Measurements from ENCODE around the gene MICA. TPM values are rescaled to one million over a fixed set of nuclear protein-coding genes. Genes with fewer than 3 reads are reported as not detected.
A peak's percentile ranks its signal among the peaks of the same experiment; 100 is the strongest.

Gene MICA
- total and polyA plus RNA-seq, 9 of the 15 experiments (the other 6 are each of a cell fraction or from before 2014, with no cell fraction given), result 11.8 to 24.6 (median 16.7) TPM

- no peak for TF ChIP-seq FOXP4 (CRISPR knock-in tag; IDR thresholded peaks at IDR 0.05; ENCODE audit: borderline replicate concordance)
- 0 out of 2 replicates have a peak, but pooled peaks have one; percentile 41 for TF ChIP-seq LCOR (CRISPR knock-in tag; IDR thresholded peaks at IDR 0.05)
- no peak for TF ChIP-seq ZNF75A (CRISPR knock-in tag; IDR thresholded peaks at IDR 0.05)
- no peak for TF ChIP-seq ZSCAN29 (IDR thresholded peaks at IDR 0.05)
- peak; percentile 77 for TF ChIP-seq DEAF1 (CRISPR knock-in tag; IDR thresholded peaks at IDR 0.05)
- TF ChIP-seq ZBTB7A (IDR thresholded peaks at IDR 0.05; ENCODE audit: borderline replicate concordance, control insufficient read depth, low read depth, low read length), result peak; percentile 82
- no peak for TF ChIP-seq SNAPC5 (CRISPR knock-in tag; IDR thresholded peaks at IDR 0.05)
- TF ChIP-seq RB1 (IDR thresholded peaks at IDR 0.05; ENCODE audit: low read depth), result peak; percentile 83; the same call in 1 of the 2 replicates
- 0 out of 2 replicates have a peak, but pooled peaks have one; percentile 23 for TF ChIP-seq MAFK (IDR thresholded peaks at IDR 0.05; ENCODE audit: low read length)
- TF ChIP-seq NEUROD1 (IDR thresholded peaks at IDR 0.05; ENCODE audit: borderline replicate concordance, low read depth, low read length, partially characterized antibody), result no peak
- no peak for TF ChIP-seq ZSCAN32 (CRISPR knock-in tag; IDR thresholded peaks at IDR 0.05)
- TF ChIP-seq ATF6 (CRISPR knock-in tag; IDR thresholded peaks at IDR 0.05), result 0 out of 2 replicates have a peak, but pooled peaks have one; percentile 44
- no peak for TF ChIP-seq ZNF449 (CRISPR knock-in tag; IDR thresholded peaks at IDR 0.05)
- TF ChIP-seq MTA3 (IDR thresholded peaks at IDR 0.05; ENCODE audit: borderline replicate concordance), result peak; percentile 31; the same call in 1 of the 2 replicates
- TF ChIP-seq RBM34 (IDR thresholded peaks at IDR 0.05; ENCODE audit: borderline replicate concordance, insufficient read depth, low read length), result no peak
- peak; percentile 26; the same call in 1 of the 2 replicates for TF ChIP-seq ESRRA (IDR thresholded peaks at IDR 0.05; ENCODE audit: borderline replicate concordance, low read depth)
- TF ChIP-seq MAZ (CRISPR knock-in tag; conservative IDR thresholded peaks at IDR 0.05 in 1 of 2, IDR thresholded peaks at IDR 0.05 in 1 of 2), result peak; percentile 28 to 63; a peak in 1 of 4 replicates
- TF ChIP-seq ZFP36 (IDR thresholded peaks at IDR 0.05; ENCODE audit: low read depth, low read length, partially characterized antibody), result peak; percentile 12
- TF ChIP-seq EGR1 (conservative IDR thresholded peaks at IDR 0.05), result no peak
These were observed 38.2 kb downstream of the MICA start (continued) for GRCh38 chr6:31441365-31442267.
